Measurements from ENCODE around the gene USP4.
"Not testable (repeated sequence)": the region's sequence is repeated elsewhere in the genome, so short reads cannot be mapped to it uniquely, and the experiment has no call there.

The USP4 gene

GRCh38 chr3:49351521-49352011, 11.7 kb upstream of the USP4 start:
- in situ Hi-C loops (cut with MboI; ENCODE audit: low sequenced_read_pairs, unreplicated experiment): no loop called here
- no peak for DNase-seq (ENCODE audit: low spot score)
- no peak for TF ChIP-seq CTCF (IDR thresholded peaks at IDR 0.05; ENCODE audit: borderline replicate concordance, control extremely low read depth, extremely low read depth, insufficient read depth, missing control alignments)

- no peak for DNase-seq (ENCODE audit: low spot score)
- TF ChIP-seq CTCF (IDR thresholded peaks at IDR 0.05; ENCODE audit: borderline replicate concordance, control extremely low read depth, extremely low read depth, insufficient read depth, missing control alignments): no peak
- in situ Hi-C loops (cut with MboI; ENCODE audit: low sequenced_read_pairs, unreplicated experiment): no loop called here
Measured at GRCh38 chr3:49349348-49350114, 9.7 kb upstream of the USP4 start.

GRCh38 chr3:49348361-49348760, 8.5 kb upstream of the USP4 start:
- in situ Hi-C loops (cut with MboI; ENCODE audit: low sequenced_read_pairs, unreplicated experiment); DNase-seq (ENCODE audit: low spot score): not testable (repeated sequence)

GRCh38 chr3:49346797-49347251, 7.0 kb upstream of the USP4 start:
- in situ Hi-C loops (cut with MboI; ENCODE audit: low sequenced_read_pairs, unreplicated experiment): no loop called here

GRCh38 chr3:49343163-49343562, 3.3 kb upstream of the USP4 start:
- TF ChIP-seq CTCF (IDR thresholded peaks at IDR 0.05; ENCODE audit: borderline replicate concordance, control extremely low read depth, extremely low read depth, insufficient read depth, missing control alignments): no peak
- in situ Hi-C loops (cut with MboI; ENCODE audit: low sequenced_read_pairs, unreplicated experiment): no loop called here
- no peak for DNase-seq (ENCODE audit: low spot score)

More at GRCh38 chr3:49346797-49347251, 7.0 kb upstream of the USP4 start:
- no peak for TF ChIP-seq CTCF (IDR thresholded peaks at IDR 0.05; ENCODE audit: borderline replicate concordance, control extremely low read depth, extremely low read depth, insufficient read depth, missing control alignments)
- no peak for DNase-seq (ENCODE audit: low spot score)

GRCh38 chr3:49341996-49342395, 2.1 kb upstream of the USP4 start:
- DNase-seq (ENCODE audit: low spot score): no peak
- no peak for TF ChIP-seq CTCF (IDR thresholded peaks at IDR 0.05; ENCODE audit: borderline replicate concordance, control extremely low read depth, extremely low read depth, insufficient read depth, missing control alignments)
- in situ Hi-C loops (cut with MboI; ENCODE audit: low sequenced_read_pairs, unreplicated experiment): no loop called here

GRCh38 chr3:49339581-49339940, 292 bp downstream of the USP4 start:
- no peak for DNase-seq (ENCODE audit: low spot score)
- no peak for TF ChIP-seq CTCF (IDR thresholded peaks at IDR 0.05; ENCODE audit: borderline replicate concordance, control extremely low read depth, extremely low read depth, insufficient read depth, missing control alignments)
- in situ Hi-C loops (cut with MboI; ENCODE audit: low sequenced_read_pairs, unreplicated experiment): no loop called here
